ENCODE data around the gene ARFRP1.

GRCh38 chr20:63754008-63754407, 46.2 kb upstream of the ARFRP1 start:
- TF ChIP-seq CTCF (IDR thresholded peaks at IDR 0.05 in 4 of 5, conservative IDR thresholded peaks at IDR 0.05 in 1 of 5) (no peak), POLR2A (IDR thresholded peaks at IDR 0.05) (no peak)

Measured in gastrocnemius medialis (tissue), 4 donors.